ENCODE data around the gene SAFB2.

Gene SAFB2

GRCh38 chr19:5607318-5608275 is 15.0 kb downstream of the SAFB2 start:
- DNase-seq (ENCODE audit: low read depth, low spot score) = no peak

GRCh38 chr19:5605362-5605761 is 17.2 kb downstream of the SAFB2 start:
- DNase-seq (ENCODE audit: low read depth, low spot score) = no peak

GRCh38 chr19:5603626-5604025 is 18.9 kb downstream of the SAFB2 start:
- DNase-seq (ENCODE audit: low read depth, low spot score) = no peak

GRCh38 chr19:5600797-5601196 is 21.8 kb downstream of the SAFB2 start:
- no peak for DNase-seq (ENCODE audit: low read depth, low spot score)

GRCh38 chr19:5595745-5596144 is 26.8 kb downstream of the SAFB2 start:
- no peak for DNase-seq (ENCODE audit: low read depth, low spot score)

GRCh38 chr19:5595129-5595528 is 27.4 kb downstream of the SAFB2 start:
- no peak for DNase-seq (ENCODE audit: low read depth, low spot score)

GRCh38 chr19:5594521-5594950 is 28.0 kb downstream of the SAFB2 start:
- DNase-seq (ENCODE audit: low read depth, low spot score) = no peak

- no peak for DNase-seq (ENCODE audit: low read depth, low spot score)
These were observed 29.0 kb downstream of the SAFB2 start for GRCh38 chr19:5593343-5594255.

GRCh38 chr19:5592531-5593342 is 29.8 kb downstream of the SAFB2 start:
- DNase-seq (ENCODE audit: low read depth, low spot score) = no peak

- no peak for DNase-seq (ENCODE audit: low read depth, low spot score)
These were observed 31.1 kb downstream of the SAFB2 start for GRCh38 chr19:5591476-5591875.

GRCh38 chr19:5590865-5591154 is 31.8 kb downstream of the SAFB2 start:
- DNase-seq (ENCODE audit: low read depth, low spot score) = no peak

- DNase-seq (ENCODE audit: low read depth, low spot score) = no peak
These were observed 32.3 kb downstream of the SAFB2 start for GRCh38 chr19:5590151-5590864.

GRCh38 chr19:5588906-5589676 is 33.5 kb downstream of the SAFB2 start:
- no peak for DNase-seq (ENCODE audit: low read depth, low spot score)

GRCh38 chr19:5588441-5588840 is 34.1 kb downstream of the SAFB2 start:
- DNase-seq (ENCODE audit: low read depth, low spot score) = no peak

- no peak for DNase-seq (ENCODE audit: low read depth, low spot score)
These were observed 34.9 kb downstream of the SAFB2 start for GRCh38 chr19:5587661-5588060.

- DNase-seq (ENCODE audit: low read depth, low spot score) = no peak
These were observed 35.5 kb downstream of the SAFB2 start for GRCh38 chr19:5587071-5587455.

GRCh38 chr19:5586300-5587070 is 36.1 kb downstream of the SAFB2 start:
- no peak for DNase-seq (ENCODE audit: low read depth, low spot score)

GRCh38 chr19:5585461-5586299 is 36.9 kb downstream of the SAFB2 start:
- DNase-seq (ENCODE audit: low read depth, low spot score) = peak; percentile 21

- no peak for DNase-seq (ENCODE audit: low read depth, low spot score)
These were observed 42.4 kb downstream of the SAFB2 start for GRCh38 chr19:5580161-5580571.
